ENCODE measurements around the gene ATP2C2.

The ATP2C2 gene

DNA sequence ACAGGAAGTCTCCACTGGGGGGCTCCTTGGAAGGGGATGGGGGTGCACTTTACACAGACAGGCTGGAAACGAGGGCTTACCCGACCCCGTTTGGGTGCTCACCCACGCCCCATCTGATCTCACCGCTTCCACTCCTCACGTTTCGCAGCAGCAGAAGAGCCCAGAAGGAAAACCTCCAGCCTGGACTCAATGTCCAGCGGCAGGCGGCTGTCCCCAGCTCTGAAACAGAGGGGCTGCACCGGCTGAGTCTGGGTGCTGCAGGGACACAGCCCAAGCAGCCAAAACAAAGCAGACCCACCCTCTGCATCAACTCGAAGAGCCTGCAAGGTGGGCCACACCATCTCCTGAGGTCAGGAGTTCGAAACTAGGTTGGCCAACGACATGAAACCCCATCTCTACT, 132.2 kb downstream of the ATP2C2 start:
- ChIA-PET CTCF (interaction anchor here (0.5 kb wide), 1 partner anchor 423 kb away, joined by 3 read pairs; no protein-coding TSS in a partner anchor), POLR2A (no interaction called here)
- Histone ChIP-seq H3K4me1 (ENCODE audit: control insufficient read depth, insufficient read depth, low read length) (peaks cover 10% of the 10 kb centered on the region), H3K36me3 (ENCODE audit: control insufficient read depth in 2 of 2, insufficient read depth in 1 of 2, low read length in 2 of 2) (peaks cover 0 to 36% of the 10 kb centered on the region in 2 experiments; a peak in 2 of 3 replicates), H3K27ac (ENCODE audit: extremely low read depth, low read depth, low read length) (no peak overlapping the region), H3K4me3 (ENCODE audit: low read depth, low read length) (no peak overlapping the region), H3K9me3 (ENCODE audit: control insufficient read depth, insufficient read depth, low read depth, low read length) (no peaks in the 10 kb centered on the region)
- TF ChIP-seq ZNF221 (tag by site-specific recombination; IDR thresholded peaks at IDR 0.05; ENCODE audit: borderline replicate concordance): no peak
- TF ChIP-seq, protein P1, sequence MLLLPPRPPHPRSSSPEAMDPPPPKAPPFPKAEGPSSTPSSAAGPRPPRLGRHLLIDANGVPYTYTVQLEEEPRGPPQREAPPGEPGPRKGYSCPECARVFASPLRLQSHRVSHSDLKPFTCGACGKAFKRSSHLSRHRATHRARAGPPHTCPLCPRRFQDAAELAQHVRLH (tag by site-specific recombination; IDR thresholded peaks at IDR 0.05): no peak
- no peak for TF ChIP-seq ZNF560 (tag by site-specific recombination; IDR thresholded peaks at IDR 0.05; ENCODE audit: borderline replicate concordance)
- TF ChIP-seq, protein P2, sequence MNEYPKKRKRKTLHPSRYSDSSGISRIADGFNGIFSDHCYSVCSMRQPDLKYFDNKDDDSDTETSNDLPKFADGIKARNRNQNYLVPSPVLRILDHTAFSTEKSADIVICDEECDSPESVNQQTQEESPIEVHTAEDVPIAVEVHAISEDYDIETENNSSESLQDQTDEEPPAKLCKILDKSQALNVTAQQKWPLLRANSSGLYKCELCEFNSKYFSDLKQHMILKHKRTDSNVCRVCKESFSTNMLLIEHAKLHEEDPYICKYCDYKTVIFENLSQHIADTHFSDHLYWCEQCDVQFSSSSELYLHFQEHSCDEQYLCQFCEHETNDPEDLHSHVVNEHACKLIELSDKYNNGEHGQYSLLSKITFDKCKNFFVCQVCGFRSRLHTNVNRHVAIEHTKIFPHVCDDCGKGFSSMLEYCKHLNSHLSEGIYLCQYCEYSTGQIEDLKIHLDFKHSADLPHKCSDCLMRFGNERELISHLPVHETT (tag by site-specific recombination; IDR thresholded peaks at IDR 0.05): no peak
- no peak for TF ChIP-seq ZNF530 (tag by site-specific recombination; IDR thresholded peaks at IDR 0.05; ENCODE audit: low read depth)
- no peak for TF ChIP-seq ZNF292 (tag by site-specific recombination; IDR thresholded peaks at IDR 0.05; ENCODE audit: borderline replicate concordance, low read depth)

DNA sequence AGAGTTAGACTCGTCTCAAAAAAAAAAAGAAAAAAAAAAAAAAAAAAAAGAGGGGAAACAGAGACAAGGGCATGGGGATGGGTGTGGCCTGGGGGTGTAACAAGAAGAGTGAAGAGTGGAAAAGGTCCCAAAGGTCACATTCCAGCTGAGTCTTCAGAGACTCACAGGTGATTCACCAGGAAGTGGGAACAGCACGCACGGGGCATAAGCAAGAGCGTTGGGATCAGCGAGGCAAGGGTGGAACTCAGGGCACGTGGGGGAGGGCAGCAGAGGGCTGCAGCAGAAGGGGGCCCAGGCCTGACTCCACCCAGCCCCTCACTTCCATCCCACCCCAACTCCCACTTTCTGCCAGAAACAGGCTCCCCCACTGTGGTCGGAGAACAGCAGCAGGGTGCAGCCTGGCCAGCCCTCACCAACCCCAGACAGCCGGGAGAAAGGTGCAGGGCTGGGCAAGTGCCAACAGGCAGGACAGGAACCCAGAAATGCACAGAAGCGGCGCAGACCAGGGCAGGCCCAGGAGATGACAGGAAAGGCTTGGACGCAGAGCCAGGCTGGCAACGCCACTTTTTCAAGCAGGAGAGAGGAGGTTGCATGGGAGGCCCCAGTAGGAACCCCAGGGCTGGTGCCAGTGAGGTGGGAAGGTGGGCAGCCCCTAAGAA, 132.9 kb downstream of the ATP2C2 start:
- ChIA-PET POLR2A (no interaction called here), CTCF (no interaction called here)
- H3K4me1 ChIP-seq (ENCODE audit: control insufficient read depth, insufficient read depth, low read length): peaks cover 10% of the 10 kb centered on the region
- TF ChIP-seq YY2 (tag by site-specific recombination; IDR thresholded peaks at IDR 0.05) (no peak), KLF7 (tag by site-specific recombination; IDR thresholded peaks at IDR 0.05; ENCODE audit: borderline replicate concordance) (no peak)
- TF ChIP-seq, protein P3, sequence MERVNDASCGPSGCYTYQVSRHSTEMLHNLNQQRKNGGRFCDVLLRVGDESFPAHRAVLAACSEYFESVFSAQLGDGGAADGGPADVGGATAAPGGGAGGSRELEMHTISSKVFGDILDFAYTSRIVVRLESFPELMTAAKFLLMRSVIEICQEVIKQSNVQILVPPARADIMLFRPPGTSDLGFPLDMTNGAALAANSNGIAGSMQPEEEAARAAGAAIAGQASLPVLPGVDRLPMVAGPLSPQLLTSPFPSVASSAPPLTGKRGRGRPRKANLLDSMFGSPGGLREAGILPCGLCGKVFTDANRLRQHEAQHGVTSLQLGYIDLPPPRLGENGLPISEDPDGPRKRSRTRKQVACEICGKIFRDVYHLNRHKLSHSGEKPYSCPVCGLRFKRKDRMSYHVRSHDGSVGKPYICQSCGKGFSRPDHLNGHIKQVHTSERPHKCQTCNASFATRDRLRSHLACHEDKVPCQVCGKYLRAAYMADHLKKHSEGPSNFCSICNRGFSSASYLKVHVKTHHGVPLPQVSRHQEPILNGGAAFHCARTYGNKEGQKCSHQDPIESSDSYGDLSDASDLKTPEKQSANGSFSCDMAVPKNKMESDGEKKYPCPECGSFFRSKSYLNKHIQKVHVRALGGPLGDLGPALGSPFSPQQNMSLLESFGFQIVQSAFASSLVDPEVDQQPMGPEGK (tag by site-specific recombination; IDR thresholded peaks at IDR 0.05): no peak
- no peak overlapping the region for H3K4me3 ChIP-seq (ENCODE audit: low read depth, low read length)
- peaks cover 0 to 29% of the 10 kb centered on the region in 2 experiments; a peak in 2 of 3 replicates for H3K36me3 ChIP-seq (ENCODE audit: control insufficient read depth in 2 of 2, insufficient read depth in 1 of 2, low read length in 2 of 2)
- no peaks in the 10 kb centered on the region for H3K9me3 ChIP-seq (ENCODE audit: control insufficient read depth, insufficient read depth, low read depth, low read length)
- no peak overlapping the region for H3K27ac ChIP-seq (ENCODE audit: extremely low read depth, low read depth, low read length)

DNA sequence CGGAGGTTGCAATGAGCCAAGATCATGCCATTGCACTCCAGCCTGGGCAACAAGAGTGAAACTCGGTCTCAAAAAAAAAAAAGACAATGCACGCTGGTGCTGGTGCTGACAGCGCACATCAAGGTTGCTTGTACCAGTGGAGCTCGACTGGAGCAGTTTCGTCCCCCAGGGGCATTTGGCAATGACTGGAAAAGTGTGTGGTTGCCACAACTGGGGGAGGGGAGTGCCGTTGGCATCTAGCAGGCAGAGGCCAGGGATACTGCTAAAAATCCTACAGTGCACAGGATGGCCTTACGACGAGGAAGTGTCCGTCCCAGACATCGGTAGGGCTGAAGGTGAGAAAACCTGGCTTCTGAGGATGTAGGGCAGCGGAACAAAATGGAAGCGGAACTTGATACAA, 133.7 kb downstream of the ATP2C2 start:
- H3K9me3 ChIP-seq (ENCODE audit: control insufficient read depth, insufficient read depth, low read depth, low read length): no peaks in the 10 kb centered on the region
- H3K4me1 ChIP-seq (ENCODE audit: control insufficient read depth, insufficient read depth, low read length): peaks cover 10% of the 10 kb centered on the region
- H3K4me3 ChIP-seq (ENCODE audit: low read depth, low read length): no peak overlapping the region
- no peak for TF ChIP-seq MYNN (tag by site-specific recombination; IDR thresholded peaks at IDR 0.05; ENCODE audit: borderline replicate concordance)
- TF ChIP-seq, protein P1 (tag by site-specific recombination; IDR thresholded peaks at IDR 0.05): no peak
- TF ChIP-seq KLF1 (tag by site-specific recombination; IDR thresholded peaks at IDR 0.05): no peak
- TF ChIP-seq, protein P4, sequence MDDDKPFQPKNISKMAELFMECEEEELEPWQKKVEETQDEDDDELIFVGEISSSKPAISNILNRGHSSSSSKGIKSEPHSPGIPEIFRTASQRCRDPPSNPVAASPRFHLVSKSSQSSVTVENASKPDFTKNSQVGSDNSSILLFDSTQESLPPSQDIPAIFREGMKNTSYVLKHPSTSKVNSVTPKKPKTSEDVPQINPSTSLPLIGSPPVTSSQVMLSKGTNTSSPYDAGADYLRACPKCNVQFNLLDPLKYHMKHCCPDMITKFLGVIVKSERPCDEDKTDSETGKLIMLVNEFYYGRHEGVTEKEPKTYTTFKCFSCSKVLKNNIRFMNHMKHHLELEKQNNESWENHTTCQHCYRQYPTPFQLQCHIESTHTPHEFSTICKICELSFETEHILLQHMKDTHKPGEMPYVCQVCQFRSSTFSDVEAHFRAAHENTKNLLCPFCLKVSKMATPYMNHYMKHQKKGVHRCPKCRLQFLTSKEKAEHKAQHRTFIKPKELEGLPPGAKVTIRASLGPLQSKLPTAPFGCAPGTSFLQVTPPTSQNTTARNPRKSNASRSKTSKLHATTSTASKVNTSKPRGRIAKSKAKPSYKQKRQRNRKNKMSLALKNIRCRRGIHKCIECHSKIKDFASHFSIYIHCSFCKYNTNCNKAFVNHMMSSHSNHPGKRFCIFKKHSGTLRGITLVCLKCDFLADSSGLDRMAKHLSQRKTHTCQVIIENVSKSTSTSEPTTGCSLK (tag by site-specific recombination; IDR thresholded peaks at IDR 0.05): no peak
- no peak for TF ChIP-seq ZNF629 (tag by site-specific recombination; IDR thresholded peaks at IDR 0.05)
- TF ChIP-seq, protein P5, sequence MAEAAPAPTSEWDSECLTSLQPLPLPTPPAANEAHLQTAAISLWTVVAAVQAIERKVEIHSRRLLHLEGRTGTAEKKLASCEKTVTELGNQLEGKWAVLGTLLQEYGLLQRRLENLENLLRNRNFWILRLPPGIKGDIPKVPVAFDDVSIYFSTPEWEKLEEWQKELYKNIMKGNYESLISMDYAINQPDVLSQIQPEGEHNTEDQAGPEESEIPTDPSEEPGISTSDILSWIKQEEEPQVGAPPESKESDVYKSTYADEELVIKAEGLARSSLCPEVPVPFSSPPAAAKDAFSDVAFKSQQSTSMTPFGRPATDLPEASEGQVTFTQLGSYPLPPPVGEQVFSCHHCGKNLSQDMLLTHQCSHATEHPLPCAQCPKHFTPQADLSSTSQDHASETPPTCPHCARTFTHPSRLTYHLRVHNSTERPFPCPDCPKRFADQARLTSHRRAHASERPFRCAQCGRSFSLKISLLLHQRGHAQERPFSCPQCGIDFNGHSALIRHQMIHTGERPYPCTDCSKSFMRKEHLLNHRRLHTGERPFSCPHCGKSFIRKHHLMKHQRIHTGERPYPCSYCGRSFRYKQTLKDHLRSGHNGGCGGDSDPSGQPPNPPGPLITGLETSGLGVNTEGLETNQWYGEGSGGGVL (tag by site-specific recombination; IDR thresholded peaks at IDR 0.05): no peak
- TF ChIP-seq ZNF707 (tag by site-specific recombination; IDR thresholded peaks at IDR 0.05): no peak
- TF ChIP-seq ZBTB20 (tag by site-specific recombination; IDR thresholded peaks at IDR 0.05): no peak
- ChIA-PET CTCF (interaction anchor here (1.9 kb wide), 1 partner anchor 18 kb away, joined by 5 read pairs; no protein-coding TSS in a partner anchor), POLR2A (no interaction called here)
- H3K27ac ChIP-seq (ENCODE audit: extremely low read depth, low read depth, low read length): no peak overlapping the region
- peaks cover 0 to 20% of the 10 kb centered on the region in 2 experiments; a peak in 2 of 3 replicates for H3K36me3 ChIP-seq (ENCODE audit: control insufficient read depth in 2 of 2, insufficient read depth in 1 of 2, low read length in 2 of 2)

Measured in HEK293 (cell line).